GM19463 (cell line): ENCODE data around the gene SYNJ1.
A peak's percentile ranks its signal among the peaks of the same experiment; 100 is the strongest.
"Not testable (repeated sequence)": the region's sequence is repeated elsewhere in the genome, so short reads cannot be mapped to it uniquely, and the experiment has no call there.

ENCODE experiments used
- ATAC-seq: cut with Tn5 transposase; IDR thresholded peaks from one replicate; pipeline ENCODE4 v1.9.1; 2021; ENCODE audit warnings: mild to moderate bottlenecking, moderate library complexity; ENCODE audit not compliant: unreplicated experiment

SYNJ1 gene

GRCh38 chr21:32739946-32740345, 12.1 kb upstream of the SYNJ1 start:
- ATAC-seq: no peak

- ATAC-seq: not testable (repeated sequence)
Observed at GRCh38 chr21:32736083-32736482, 8.3 kb upstream of the SYNJ1 start.

- no peak for ATAC-seq
Observed at GRCh38 chr21:32735524-32735923, 7.7 kb upstream of the SYNJ1 start.

GRCh38 chr21:32733990-32734613, 6.3 kb upstream of the SYNJ1 start:
- no peak for ATAC-seq

GRCh38 chr21:32733356-32733755, 5.5 kb upstream of the SYNJ1 start:
- no peak for ATAC-seq

- no peak for ATAC-seq
Observed at GRCh38 chr21:32732544-32732943, 4.7 kb upstream of the SYNJ1 start.

GRCh38 chr21:32728848-32729247, 1.0 kb upstream of the SYNJ1 start:
- no peak for ATAC-seq

GRCh38 chr21:32728456-32728839, 635 bp upstream of the SYNJ1 start:
- peak; percentile 3 for ATAC-seq

GRCh38 chr21:32726839-32727686, 750 bp downstream of the SYNJ1 start:
- peak; percentile 6 for ATAC-seq

- ATAC-seq: no peak
Observed at GRCh38 chr21:32719085-32719484, 8.7 kb downstream of the SYNJ1 start.

- no peak for ATAC-seq
Observed at GRCh38 chr21:32717851-32718316, 9.9 kb downstream of the SYNJ1 start.

GRCh38 chr21:32716486-32716885, 11.3 kb downstream of the SYNJ1 start:
- ATAC-seq: no peak

GRCh38 chr21:32713726-32714125, 14.1 kb downstream of the SYNJ1 start:
- no peak for ATAC-seq

GRCh38 chr21:32712641-32713040, 15.2 kb downstream of the SYNJ1 start:
- no peak for ATAC-seq

GRCh38 chr21:32712043-32712442, 15.8 kb downstream of the SYNJ1 start:
- ATAC-seq: peak; percentile 99

- no peak for ATAC-seq
Observed at GRCh38 chr21:32710987-32711386, 16.8 kb downstream of the SYNJ1 start.

GRCh38 chr21:32710069-32710784, 17.6 kb downstream of the SYNJ1 start:
- no peak for ATAC-seq

- no peak for ATAC-seq
Observed at GRCh38 chr21:32708069-32708468, 19.7 kb downstream of the SYNJ1 start.

GRCh38 chr21:32705901-32706300, 21.9 kb downstream of the SYNJ1 start:
- no peak for ATAC-seq

GRCh38 chr21:32705139-32705538, 22.7 kb downstream of the SYNJ1 start:
- ATAC-seq: no peak

GRCh38 chr21:32702702-32703101, 25.1 kb downstream of the SYNJ1 start:
- no peak for ATAC-seq
